Testis (tissue), 3 donors: ENCODE measurements around the gene PHLPP1. TPM values are rescaled to one million over a fixed set of nuclear protein-coding genes. Genes with fewer than 3 reads are reported as not detected.

Experiments
- DNase-seq: peaks from one replicate; pipeline ENCODE4 v3.0.0-alpha.2; 2019
- H3K27ac ChIP-seq, 2 donors: fragments of 200-600 bp; sonication (generic); one replicate each; pipeline ENCODE4 v1.5.1; 2019
- H3K27me3 ChIP-seq: fragments of 200-600 bp; sonication (generic); one replicate; pipeline ENCODE4 v1.5.1; 2019
- H3K36me3 ChIP-seq: fragments of 200-600 bp; sonication (generic); one replicate; pipeline ENCODE4 v1.5.1; 2017; ENCODE audit warnings: low read depth; ENCODE audit errors: missing control alignments
- H3K4me1 ChIP-seq: fragments of 200-600 bp; sonication (generic); one replicate; pipeline ENCODE4 v1.5.1; 2019
- H3K4me3 ChIP-seq, 2 donors: fragments of 200-600 bp; sonication (generic); one replicate each; pipeline ENCODE4 v1.5.1; 2017 to 2019
- H3K9me3 ChIP-seq: fragments of 200-600 bp; sonication (generic); one replicate; pipeline ENCODE4 v1.5.1; 2017
- POLR2A ChIP-seq: fragments of 450-650 bp; IDR thresholded peaks from one replicate; pipeline ENCODE4 v1.6.1; 2017; ENCODE audit warnings: antibody characterized with exemption, mild to moderate bottlenecking, moderate library complexity
- WGBS, 2 donors: methylation state at CpG; one replicate each; pipeline ENCODE4 v1.1.5; 2018; 5-methylcytosine and 5-hydroxymethylcytosine counted together
- intact Hi-C: fragments of 100-400 bp; cut with DNase I; formaldehyde crosslinking; loops from one replicate; pipeline ENCODE4 v1.15.1; 2023; ENCODE audit warnings: low total_unique reads
- polyA plus RNA-seq: library from polyadenylated mRNA; stranded (reverse); fragments of 350-450 nt; fragmentation: Illumina TruSeq; extraction: RNeasy Lipid Tissue Mini Kit (QIAGEN cat#74804); gene quantifications from one replicate; pipeline ENCODE4 v1.2.3, GENCODE V29; 2014; ENCODE audit warnings: low read depth, low replicate concordance; ENCODE audit not compliant: insufficient read depth
- total RNA-seq, 2 donors: library from RNA; depleted of rRNA; stranded (reverse); fragments of >200 nt; gene quantifications; one replicate each; pipeline ENCODE4 v1.2.3, GENCODE V29; 2016
- TF ChIP-seq, protein P1 (sequence below), 3 experiments: fragments of 450-650 bp in 2 of 3; fragments of 200-600 bp in 1 of 3; sonication (generic) in 1 of 3; IDR thresholded peaks; one replicate each; pipeline ENCODE4 v1.5.1; 2016 to 2019; ENCODE audit warnings: antibody characterized with exemption in 3 of 3, mild to moderate bottlenecking in 2 of 3, moderate library complexity in 1 of 3

The PHLPP1 gene
- total and polyA plus RNA-seq, 3 donors from 2014 or later = 31.5 to 60.1 (median 50.5) TPM

DNA sequence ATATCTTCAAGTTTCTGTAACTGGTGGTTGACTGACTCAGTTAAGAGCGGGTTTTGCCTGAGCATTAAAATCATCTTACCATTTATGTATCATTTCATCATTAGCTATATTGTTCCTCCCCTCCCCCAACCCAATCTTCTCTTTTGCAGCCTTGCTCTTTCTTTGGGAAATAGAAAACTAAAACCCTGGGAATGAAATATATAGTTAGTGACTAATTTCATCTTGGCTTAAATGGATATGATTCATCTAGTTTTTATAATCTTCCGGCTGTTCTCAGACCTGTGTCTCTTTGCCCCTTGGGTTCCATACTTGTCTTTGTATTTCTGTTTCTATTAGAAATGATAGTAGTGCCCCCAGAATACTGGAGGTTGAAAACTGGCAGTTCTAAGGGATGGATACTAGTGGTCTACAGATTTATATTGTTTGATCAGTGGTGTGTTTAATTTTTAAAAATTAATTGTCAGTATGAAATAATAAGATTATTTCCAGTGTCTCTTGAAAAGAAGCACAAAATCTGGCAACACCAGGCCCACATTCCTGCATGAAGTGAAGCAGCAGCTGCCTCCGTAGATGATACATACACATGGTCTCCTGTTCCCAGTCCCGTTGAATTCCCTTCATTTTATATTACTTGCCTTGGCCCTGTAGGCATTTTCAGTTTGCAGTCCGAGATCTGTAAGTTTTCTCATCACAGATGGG is 44.5 kb downstream of the PHLPP1 start:
- Histone ChIP-seq H3K36me3 (no peaks in the 10 kb centered on the region), H3K27me3 (no peaks in the 10 kb centered on the region), H3K4me1 (no peaks in the 10 kb centered on the region), H3K4me3 (no peak overlapping the region), H3K27ac (no peak overlapping the region), H3K9me3 (no peaks in the 10 kb centered on the region)
- TF ChIP-seq, protein P1, sequence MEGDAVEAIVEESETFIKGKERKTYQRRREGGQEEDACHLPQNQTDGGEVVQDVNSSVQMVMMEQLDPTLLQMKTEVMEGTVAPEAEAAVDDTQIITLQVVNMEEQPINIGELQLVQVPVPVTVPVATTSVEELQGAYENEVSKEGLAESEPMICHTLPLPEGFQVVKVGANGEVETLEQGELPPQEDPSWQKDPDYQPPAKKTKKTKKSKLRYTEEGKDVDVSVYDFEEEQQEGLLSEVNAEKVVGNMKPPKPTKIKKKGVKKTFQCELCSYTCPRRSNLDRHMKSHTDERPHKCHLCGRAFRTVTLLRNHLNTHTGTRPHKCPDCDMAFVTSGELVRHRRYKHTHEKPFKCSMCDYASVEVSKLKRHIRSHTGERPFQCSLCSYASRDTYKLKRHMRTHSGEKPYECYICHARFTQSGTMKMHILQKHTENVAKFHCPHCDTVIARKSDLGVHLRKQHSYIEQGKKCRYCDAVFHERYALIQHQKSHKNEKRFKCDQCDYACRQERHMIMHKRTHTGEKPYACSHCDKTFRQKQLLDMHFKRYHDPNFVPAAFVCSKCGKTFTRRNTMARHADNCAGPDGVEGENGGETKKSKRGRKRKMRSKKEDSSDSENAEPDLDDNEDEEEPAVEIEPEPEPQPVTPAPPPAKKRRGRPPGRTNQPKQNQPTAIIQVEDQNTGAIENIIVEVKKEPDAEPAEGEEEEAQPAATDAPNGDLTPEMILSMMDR (IDR thresholded peaks at IDR 0.05) = no peak
- TF ChIP-seq POLR2A = no peak
- 74 to 76% methylated on average over 5 of the region's 5 CpGs for WGBS, 2 donors
- DNase-seq = no peak
- intact Hi-C loops = no loop called here

DNA sequence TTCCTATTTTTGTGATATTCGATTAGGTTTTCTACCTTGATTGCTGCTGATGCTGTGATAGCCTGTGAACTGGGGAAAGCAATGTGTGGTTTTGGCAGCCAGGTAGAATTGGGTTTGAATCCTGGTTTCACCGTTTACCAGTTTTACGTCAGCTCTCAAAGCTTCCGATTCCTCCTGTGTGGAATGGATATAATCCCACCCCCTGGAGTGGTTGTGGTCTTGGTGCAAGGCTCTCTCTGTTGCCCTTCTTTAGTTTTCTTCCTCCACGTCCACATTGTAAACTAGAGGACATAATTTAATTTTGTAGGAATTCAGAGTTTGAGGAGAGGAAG is 45.0 kb downstream of the PHLPP1 start:
- H3K4me3 ChIP-seq = no peak overlapping the region

DNA sequence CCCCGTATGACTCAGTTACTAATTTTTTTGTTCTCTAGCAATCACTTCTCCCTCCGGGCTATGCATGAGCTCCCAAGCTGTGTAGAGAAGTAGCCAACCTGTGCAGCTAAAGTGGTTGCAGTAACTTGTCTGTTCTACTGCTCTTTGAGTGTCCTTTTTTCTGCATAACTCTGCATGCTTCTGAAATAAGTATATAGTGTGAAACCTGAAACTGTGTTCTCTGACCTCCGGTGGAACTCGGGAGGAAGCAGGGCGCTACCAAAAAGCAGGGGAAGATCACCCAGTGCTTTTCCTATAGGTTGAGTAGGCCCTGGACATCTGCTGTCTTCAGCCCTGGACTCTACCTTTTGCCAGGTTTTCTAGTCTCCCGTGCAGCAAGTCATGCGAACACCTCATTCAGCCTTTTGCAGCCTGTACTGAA is 47.8 kb downstream of the PHLPP1 start:
- intact Hi-C loops = no loop called here
- Histone ChIP-seq H3K27ac (no peak overlapping the region), H3K27me3 (no peaks in the 10 kb centered on the region), H3K4me3 (no peak overlapping the region), H3K36me3 (no peaks in the 10 kb centered on the region), H3K9me3 (no peaks in the 10 kb centered on the region), H3K4me1 (peaks cover 6% of the 10 kb centered on the region)
- TF ChIP-seq, protein P1 (IDR thresholded peaks at IDR 0.05) = no peak
- TF ChIP-seq POLR2A = no peak
- 82 to 86% methylated on average over 7 of the region's 7 CpGs for WGBS, 2 donors
- DNase-seq = no peak

More for the DNA sequence above, 45.0 kb downstream of the PHLPP1 start:
- 83 to 85% methylated on average over 5 of the region's 5 CpGs for WGBS, 2 donors
- no peak overlapping the region for H3K27ac ChIP-seq
- no peaks in the 10 kb centered on the region for H3K27me3 ChIP-seq
- H3K9me3 ChIP-seq = no peaks in the 10 kb centered on the region
- H3K4me1 ChIP-seq = no peaks in the 10 kb centered on the region
- no peak for DNase-seq
- TF ChIP-seq, protein P1 (IDR thresholded peaks at IDR 0.05) = no peak
- TF ChIP-seq POLR2A = no peak
- no peaks in the 10 kb centered on the region for H3K36me3 ChIP-seq
- intact Hi-C loops = no loop called here

DNA sequence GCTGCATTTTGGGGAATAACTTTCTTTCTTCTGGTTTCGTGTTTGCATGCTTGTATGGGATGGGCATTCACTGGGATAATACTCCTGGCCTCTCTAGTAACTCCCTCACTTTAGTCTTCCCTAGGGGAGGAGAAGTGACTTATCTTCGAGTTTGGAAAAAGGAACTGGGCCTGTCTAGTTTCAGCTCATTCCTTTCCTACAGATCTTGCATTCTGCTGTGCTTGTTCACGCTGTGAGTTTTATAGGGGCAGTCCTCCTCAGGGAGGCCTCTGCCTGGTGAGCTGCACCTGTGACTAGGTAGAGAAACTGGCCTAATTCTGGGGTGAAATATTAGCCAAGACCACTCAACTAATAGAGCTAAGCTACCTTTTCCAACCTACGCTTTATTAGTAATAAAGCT is 50.9 kb downstream of the PHLPP1 start:
- H3K4me3 ChIP-seq = no peak overlapping the region
- no peak overlapping the region for H3K27ac ChIP-seq
- intact Hi-C loops = no loop called here
- DNase-seq = no peak
- 80 to 88% methylated on average over 4 of the region's 4 CpGs for WGBS, 2 donors
- H3K36me3 ChIP-seq = no peaks in the 10 kb centered on the region
- no peaks in the 10 kb centered on the region for H3K9me3 ChIP-seq
- no peaks in the 10 kb centered on the region for H3K27me3 ChIP-seq
- H3K4me1 ChIP-seq = peaks cover 14% of the 10 kb centered on the region
- TF ChIP-seq, protein P1 (IDR thresholded peaks at IDR 0.05) = no peak
- no peak for TF ChIP-seq POLR2A

DNA sequence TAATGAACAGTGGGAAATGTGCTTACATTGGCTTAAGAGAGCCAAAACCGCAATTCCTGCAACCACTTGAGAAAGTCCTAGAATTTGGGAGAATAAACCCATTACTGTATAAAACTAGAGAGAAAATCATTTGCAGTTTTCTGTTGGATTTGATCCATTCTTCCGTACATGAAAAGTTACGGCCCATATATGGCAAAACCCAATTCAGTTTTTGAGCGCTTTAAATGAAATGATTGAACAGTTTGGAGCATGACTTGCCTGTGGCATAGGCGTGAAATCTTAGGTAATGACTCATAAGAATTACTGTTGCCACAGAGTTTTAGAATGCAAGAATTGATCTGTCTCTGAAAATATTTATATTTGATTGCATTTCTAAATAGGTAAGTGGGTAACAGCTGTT is 52.0 kb downstream of the PHLPP1 start:
- DNase-seq = no peak
- Histone ChIP-seq H3K27me3 (no peaks in the 10 kb centered on the region), H3K36me3 (no peaks in the 10 kb centered on the region), H3K9me3 (no peaks in the 10 kb centered on the region), H3K4me1 (peaks cover 14% of the 10 kb centered on the region), H3K27ac (no peak overlapping the region), H3K4me3 (no peak overlapping the region)
- 91 to 92% methylated on average over 5 of the region's 5 CpGs for WGBS, 2 donors
- intact Hi-C loops = no loop called here
- TF ChIP-seq, protein P1 (IDR thresholded peaks at IDR 0.05) = no peak
- TF ChIP-seq POLR2A = no peak
